MV-4-11 (cell line): ENCODE data around the gene ARL17B.
"Not testable (repeated sequence)": the region's sequence is repeated elsewhere in the genome, so short reads cannot be mapped to it uniquely, and the experiment has no call there.

Experiments
- DNase-seq: peaks from one replicate; lab custom pipeline; 2025; lab: John Stamatoyannopoulos, UW

The ARL17B gene

DNA sequence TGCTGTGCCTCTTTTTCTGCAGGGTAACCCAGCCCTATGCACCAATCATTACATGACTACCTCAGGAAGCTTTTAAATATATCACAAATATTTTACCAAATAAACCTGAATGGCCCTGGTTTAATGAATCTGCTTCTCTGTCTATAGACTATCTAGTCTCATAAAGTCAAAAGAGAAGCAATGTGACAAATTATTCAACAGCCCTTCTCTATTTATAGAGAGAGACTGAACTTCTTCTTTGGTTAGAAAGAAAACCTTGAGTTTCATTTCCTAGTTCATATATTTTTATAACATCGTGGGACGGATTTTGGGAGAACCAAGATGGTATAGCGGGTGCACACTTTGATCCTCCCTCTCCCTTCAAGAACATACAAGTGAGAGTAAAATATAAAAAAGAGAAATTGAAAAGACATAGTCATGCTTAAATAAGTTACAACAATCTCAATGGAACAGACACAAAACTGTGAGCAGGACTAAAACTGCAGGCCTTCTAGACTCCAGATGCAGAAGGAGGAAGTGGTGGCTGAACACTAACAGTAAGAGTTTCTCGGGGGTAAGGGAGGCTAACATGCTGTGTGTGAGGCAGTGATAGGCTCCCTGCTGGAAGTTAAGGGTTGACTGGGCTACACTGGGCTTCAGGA is 70.5 kb downstream of the ARL17B start:
- DNase-seq = peak; percentile 97

DNA sequence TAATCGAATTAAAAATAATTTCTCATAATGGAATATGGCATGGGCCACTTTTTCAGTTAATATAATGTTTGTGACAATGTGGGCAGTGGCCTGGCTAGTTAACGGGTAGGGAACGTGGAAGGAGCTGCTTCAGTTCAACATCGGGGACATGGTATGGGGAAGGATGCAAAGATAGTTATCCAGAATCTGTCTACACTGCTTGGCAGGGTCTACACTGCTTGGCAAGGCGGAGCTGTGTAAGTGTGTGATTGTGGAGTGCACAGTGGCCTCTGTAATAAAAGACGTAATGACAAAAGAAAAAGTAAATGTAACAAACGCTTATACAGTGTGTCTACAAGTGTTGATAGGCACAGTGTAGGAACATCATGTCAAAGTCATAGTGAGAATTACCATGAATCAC is 74.0 kb downstream of the ARL17B start:
- not testable (repeated sequence) for DNase-seq

DNA sequence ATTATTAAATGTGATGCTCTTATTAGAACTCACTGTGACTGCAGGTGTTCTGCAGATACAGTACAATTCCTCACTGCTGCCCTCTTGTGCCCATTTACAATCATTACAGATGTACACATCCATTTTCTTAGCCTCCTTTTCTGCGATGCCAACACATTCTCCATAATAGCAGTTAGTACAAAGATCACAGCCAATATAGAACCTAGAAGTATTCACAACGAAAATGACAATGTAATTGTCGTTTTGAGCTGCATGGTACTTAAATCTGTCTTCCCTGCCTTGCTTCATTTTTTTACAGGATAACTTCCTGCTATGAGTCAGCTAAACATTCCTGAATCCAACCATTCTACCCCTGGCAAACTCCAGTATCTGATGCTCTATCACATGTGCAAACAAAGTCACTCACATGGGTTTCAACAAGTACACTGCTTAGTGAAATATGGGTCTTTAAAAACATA is 74.8 kb downstream of the ARL17B start:
- DNase-seq = peak; percentile 71

DNA sequence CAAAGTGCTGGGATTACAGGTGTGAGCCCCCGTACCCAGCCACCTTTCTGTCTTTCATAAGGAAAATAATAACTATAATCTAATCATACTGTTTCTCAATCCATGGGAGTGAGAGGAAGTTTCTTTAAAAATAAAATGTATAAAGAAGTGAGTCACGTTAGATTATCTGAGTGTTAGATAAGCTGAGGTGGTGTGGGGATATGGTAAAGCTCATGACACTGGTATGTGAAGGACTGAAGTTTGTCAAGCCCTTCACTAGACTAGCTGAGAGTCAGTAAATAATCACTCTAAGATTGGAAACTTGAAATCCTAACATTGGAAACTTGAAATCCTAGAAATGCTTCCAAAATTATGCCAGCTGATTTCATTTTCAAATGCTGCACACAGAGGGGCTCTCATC is 76.1 kb downstream of the ARL17B start:
- not testable (repeated sequence) for DNase-seq

DNA sequence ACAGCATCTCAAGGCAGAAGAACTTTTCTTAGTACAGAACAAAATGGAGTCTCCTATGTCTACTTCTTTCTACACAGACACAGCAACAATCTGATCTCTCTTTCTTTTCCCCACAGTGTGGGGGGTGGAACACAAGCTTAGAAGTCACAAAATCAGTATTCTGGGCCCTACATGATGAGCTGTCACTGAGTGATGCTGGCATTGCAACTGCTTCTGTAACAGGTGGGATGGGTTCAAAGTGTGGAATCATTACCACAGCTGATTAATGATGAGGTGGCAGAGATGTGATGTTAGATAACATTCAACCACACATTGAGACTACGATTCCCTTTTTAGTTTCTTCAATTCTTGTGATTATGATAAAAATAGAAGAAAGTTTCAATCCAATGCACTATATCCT is 77.1 kb downstream of the ARL17B start:
- DNase-seq = not testable (repeated sequence)

DNA sequence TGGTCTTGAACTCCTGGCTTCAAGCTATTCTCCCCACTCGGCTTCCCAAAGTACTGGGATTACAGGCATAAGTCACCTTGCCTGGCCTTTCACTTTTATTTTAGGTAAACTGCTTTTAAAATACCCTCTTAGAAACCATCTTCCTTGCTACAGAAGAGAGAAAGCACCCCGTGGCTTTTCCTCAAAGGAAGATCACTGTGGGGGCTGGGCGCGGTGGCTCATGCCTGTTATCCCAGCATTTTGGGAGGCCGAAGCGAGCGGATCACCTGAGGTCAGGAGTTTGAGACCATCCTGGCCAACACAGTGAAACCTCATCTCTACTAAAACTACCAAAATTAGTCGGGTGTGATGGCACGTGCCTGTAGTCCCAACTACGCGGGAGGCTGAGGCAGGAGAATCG is 78.9 kb downstream of the ARL17B start:
- not testable (repeated sequence) for DNase-seq

DNA sequence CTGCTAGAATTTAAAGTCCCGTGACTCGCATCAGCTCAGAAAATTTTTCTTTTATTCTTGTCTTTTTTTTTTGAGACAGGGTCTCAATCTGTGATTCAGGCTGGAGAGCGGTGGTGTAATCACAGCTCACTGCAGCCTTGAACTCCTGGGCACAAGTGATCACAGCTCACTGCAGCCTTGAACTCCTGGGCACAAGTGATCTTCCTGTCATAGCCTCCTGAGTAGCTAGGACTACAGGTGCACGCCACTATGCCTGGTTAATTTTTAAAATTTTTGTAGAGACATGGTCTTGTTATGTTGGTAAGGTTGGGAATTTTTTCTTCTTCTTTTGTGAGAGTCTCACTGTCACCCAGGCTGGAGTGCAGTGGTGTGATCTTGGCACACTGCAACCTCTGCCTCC is 80.2 kb downstream of the ARL17B start:
- DNase-seq = not testable (repeated sequence)

DNA sequence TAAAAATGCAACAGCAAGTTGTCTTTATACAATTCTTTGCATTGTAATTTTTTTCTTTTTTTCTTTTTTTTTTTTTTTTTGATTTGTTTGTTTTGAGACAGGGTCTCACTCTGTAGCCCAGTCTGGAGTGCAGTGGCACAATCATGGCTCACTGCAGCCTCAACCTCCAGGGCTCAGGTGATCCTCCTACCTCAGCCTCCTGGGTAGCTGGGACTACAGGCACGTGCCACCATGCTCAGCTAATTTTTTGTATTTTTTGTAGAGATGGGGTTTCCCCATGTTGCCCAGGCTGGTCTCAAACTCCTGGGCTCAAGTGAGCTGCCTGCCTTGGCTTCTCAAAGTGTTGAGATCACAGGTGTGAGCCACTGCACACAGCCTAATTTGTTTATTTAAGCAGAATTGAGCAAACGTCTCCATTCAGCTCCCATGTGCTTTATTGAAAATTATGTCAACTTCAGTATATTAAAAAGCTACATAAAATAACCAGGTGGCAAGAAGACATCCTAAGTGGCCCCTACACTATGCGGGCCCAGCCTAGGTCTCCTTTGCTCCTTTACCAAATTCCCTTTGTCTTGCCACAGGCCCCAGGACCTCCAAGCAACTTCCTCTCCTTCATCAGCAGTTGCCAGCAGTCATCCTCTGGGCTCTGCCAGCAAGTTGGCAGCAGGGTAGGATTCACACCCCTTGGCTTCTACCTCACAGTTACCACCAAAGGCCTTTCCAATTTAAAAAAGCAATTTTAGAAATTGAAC is 84.7 kb downstream of the ARL17B start:
- not testable (repeated sequence) for DNase-seq

DNA sequence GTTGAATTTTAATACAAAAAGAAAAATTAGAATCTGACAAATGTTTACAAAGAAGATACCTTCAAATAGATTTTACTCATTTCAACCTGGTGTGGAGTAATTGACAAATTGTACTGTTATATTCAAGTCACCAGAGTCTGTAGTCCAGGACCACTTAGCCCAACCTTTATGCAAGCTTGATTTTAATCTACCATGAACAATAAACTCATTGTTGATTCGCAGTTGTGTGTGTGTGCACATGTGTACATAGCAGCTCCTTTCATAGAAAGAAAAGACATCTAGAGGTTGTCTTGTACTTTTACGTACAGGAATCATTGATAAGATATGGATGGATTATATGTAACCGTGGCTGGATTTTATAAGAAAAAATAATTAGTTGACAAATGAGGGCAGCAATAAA is 87.3 kb downstream of the ARL17B start:
- no peak for DNase-seq

DNA sequence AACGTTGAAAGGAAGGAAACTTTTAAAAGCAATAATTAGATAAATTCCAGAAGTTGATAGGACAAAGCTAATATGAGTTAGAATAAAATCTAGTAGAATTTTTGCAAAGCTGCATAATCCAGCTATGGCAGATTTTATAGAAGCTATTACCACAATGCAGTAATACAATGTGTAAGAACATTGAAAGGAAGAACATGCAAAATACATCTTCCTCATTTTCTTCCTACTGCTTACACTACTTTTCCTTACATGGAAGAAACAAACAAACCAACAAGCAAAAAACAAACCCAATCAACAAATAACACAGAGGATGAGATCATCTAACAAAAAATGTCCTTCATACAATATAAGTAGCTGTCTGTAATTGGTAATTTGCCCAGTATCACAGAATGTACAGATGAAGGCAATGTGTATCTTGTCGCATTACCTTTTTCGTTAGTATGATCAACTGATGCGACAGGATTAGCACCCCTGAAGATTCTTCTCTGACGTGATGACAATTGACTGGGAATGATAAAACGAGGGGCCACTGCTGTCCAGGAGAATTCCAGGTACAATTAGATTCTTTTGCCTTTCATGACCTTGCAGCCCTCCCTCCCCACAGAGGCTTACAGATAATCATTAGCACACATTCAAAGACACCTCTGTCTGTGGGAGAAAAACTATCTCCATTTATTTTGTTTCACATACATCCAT is 87.9 kb downstream of the ARL17B start:
- no peak for DNase-seq

DNA sequence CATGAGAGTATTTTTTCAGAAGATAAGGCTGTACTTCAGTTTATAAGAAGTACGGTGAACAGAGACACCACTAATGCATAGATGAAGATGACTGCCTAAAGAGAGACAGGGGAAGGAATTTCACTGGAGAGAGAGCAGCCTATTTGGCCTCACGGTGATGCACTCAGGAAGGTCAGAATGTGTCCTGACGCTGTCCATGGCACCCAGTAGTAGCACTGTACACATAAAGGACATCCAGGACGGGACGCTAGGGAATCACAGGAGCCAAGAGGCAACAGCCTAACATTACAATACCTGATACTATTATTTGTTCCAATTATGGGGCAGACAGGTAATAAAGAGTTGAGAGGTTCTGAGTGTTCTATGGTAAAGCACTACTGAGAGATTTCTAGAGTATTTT is 91.5 kb downstream of the ARL17B start:
- DNase-seq = no peak

DNA sequence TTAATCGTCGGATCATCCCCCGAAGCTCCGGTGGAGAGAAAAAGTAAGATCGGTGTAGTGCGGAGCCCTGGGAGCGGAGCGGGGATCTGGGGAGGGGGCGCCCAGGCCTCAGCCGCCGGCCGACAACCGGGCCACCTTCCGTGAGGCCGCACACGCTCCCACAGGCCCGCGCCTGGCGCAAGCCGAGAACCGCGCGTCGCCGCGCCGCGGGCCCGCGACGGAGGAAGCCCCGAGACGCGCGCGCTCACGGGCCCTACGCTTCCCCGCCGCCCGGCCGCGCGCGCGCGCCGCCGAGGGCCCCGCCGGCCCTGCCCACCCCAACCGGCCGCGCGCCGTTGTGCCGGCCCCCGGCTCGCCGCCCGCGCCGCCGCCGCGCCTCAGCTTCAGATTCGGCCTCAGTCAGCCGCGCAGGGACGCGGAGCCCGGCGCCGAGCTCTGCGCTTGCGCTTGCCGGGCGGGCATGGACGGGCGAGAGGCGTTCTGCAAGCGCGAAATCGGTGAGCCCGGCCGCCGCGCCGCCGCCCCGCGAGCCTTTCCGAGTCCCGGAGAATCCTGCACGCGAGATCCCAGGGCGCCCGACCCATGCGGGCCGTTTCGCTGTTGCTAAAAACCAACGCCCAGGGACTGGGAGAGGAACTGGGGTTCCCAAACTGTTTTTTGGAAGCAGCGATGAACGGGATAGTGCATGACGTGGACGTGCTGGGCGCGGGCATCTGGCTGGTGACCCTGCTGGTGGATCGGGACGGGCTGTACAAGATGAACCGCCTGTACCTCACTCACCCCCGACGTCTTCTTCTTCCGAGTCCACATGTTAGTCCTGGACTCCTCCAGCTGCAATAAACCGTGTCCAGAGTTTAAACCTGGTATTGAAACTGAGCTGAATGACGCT is 94.7 kb downstream of the ARL17B start:
- DNase-seq = peak; percentile 69

DNA sequence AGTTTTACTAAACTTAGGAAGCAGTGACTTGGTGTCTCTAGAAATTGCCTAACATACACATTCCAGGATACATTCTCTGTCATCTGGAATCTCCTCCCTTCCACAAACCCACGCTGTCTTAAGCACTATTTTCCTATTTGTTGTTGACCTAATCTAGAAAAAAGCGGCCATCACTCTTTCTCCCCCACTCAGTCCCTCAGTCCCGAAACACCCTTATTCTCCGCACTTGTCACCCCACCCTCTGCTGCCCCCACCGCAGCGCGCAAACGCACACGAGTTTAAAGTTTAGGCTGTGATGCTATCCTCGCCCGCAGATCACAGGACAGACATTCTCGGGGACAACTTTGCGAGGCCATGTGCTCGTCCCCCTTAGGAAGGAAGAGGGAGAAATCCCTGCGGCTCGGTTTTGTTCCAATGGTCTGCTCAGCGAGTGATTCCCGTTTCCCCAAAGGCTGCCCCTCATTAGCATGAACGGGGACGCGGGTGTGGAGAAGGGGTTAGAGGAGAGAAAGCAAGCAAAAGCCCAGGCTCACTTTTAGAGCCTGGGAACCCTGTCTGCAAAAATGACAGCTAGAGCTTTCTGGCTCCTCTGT is 95.4 kb downstream of the ARL17B start:
- DNase-seq = not testable (repeated sequence)

DNA sequence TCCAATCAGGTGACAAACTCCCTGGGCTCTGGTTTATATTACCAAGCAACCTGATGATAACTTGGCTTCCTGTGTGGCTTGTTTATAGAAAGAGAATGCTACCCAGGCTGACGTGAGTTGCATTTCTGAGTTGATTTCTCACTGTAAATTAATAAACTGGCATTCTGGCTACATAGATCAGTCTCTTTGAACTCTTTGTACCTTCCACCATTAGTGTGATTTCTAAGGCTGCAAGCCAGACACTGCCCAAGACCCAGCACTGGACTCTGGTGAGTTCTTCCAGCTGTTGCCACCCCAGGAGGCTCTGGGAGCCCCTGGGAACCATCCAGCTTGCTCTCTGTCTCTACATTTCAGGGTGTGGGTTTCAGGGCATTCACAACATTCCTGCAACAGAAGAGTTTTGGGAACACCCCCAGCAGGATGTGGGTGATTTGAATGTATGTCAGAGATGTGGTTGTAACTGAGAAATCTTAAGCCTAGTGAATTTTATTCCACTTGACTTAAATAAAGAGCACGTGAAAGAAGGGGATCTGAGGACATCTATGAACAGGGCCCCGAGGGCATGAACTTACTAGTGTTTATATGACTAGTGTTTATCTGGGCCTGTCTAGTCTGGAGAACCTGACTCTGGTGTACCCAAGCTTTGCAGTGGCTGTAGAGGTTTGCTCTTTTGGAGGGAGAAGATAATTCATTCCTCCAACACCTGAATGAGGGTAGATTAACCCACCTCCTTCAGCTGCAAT is 96.9 kb downstream of the ARL17B start:
- DNase-seq = no peak

DNA sequence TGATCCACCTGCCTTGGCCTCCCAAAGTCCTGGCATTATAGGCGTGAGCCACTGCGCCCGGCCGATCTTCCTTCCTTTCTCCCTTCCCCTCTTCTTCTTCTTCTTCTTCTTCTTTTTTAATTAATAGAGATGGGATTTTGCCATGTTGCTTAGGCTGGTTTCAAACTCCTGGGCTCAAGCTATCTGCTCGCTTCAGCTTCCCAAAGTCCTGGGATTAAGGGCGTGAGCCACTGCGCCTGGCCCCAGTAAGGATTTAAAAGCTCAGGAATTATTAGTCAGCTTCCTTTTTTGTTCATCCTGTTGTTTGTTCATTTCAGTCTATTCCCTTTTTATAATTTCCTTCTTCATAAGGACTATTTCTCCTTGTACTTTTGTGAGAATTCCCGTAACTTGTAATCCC is 99.3 kb downstream of the ARL17B start:
- DNase-seq = no peak

DNA sequence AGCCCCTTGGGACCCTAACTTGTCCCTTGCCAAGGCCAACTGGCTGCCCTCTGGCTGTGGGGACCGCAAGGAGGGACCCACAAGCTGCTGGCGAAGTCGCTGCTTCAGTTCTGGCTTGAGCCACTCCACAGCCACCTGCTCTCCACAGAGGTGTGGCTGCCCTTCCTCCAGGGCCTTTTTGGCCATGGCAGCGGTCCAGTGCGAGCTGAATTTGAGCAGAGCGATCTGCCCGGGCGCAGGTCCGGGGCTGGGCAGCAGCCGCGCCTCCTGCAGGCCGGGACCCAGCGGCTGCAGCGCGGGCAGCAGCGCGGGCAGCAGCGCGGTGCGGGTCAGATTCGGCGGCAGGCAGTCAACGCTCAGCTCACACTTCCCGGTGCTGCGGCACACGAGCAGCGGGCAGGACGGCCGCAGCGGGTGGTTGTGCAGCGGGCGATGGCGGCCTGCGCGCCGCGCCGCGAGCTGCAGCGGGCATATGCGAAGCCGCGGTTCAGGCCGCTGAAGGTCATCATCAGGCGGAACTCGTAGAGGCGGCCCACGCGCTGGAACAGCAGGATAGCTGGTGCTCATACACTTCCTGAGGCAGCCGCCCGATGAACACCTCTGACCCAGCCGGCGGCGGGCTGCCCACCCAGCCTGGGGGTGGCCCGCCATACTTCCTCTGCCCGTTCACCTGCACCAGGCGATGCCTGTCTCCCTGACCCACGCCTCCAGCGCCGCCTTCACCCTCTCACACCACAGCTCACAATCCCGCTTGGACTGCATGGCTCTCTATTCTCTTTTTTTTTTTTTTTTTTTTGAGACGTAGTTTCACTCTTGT is 101.5 kb downstream of the ARL17B start:
- peak; percentile 20 for DNase-seq

DNA sequence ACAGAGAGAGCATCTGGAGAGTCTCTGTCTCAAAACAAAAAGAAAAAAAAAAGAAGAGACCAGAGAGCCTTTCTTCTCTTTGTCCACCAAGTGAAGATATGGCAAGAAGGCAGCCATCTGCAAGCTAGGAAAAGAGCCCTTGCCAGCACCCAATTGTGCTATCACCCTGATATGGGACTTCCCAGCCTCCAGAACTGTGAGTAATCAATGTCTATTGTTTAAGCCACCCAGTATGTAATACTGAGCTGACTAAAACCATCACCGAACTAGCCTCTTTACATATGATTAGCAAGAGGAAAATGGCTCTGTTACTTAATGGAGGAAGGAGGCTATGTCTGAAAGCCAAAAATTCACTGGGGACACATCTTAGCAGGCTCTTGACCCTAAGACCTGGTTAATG is 105.2 kb downstream of the ARL17B start:
- not testable (repeated sequence) for DNase-seq

DNA sequence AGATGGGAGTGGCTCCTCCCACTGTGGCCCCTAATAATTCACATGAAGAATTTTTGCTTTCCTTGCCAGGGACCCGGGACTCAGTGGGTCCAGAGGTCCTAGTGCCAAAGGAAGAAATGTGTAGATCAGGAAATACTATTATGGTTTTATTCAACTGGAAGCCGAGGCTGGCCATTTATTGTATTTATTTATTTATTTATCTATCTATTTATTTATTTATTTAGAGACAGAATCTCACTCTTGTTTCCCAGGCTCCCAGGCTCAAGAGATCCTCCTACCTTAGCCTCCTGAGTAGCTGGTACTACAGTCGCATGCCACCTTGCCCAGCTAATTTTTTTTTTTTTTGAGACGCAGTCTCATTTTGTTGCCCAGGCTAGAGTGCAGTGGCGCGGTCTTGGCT is 107.4 kb downstream of the ARL17B start:
- DNase-seq = not testable (repeated sequence)

DNA sequence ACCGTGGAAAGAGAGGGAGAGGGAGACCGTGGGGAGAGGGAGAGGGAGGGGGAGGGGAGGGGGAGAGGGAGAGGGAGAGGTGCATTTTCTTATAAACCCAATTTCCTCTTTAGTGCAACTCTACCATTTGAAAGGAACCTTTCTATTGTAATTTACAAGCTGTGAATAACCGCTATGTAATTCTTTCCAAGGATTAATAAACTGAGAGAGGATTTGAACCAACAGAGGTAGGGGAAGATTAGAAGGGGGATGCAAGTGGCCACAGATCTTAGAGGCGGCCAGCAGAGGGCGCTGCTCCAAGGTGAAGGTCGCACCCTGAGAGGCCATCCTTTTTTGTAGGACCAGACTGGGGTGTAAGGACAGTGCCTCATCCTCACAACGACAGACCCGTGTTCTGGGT is 107.8 kb downstream of the ARL17B start:
- DNase-seq = peak; percentile 72

DNA sequence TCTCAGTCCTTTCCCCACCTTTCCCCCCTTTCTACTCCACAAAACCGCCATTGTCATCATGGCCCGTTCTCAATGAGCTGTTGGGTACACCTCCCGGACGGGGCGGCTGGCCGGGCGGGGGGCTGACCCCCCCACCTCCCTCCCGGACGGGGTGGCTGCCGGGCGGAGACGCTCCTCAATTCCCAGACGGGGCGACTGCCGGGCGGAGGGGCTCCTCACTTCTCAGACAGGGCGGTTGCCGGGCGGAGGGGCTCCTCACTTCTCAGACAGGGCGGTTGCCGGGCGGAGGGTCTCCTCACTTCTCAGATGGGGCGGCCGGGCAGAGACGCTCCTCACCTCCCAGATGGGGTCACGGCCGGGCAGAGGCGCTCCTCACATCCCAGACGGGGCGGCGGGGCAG is 108.8 kb downstream of the ARL17B start:
- DNase-seq = not testable (repeated sequence)
